Measurements from ENCODE around the gene NELL2.

DNA sequence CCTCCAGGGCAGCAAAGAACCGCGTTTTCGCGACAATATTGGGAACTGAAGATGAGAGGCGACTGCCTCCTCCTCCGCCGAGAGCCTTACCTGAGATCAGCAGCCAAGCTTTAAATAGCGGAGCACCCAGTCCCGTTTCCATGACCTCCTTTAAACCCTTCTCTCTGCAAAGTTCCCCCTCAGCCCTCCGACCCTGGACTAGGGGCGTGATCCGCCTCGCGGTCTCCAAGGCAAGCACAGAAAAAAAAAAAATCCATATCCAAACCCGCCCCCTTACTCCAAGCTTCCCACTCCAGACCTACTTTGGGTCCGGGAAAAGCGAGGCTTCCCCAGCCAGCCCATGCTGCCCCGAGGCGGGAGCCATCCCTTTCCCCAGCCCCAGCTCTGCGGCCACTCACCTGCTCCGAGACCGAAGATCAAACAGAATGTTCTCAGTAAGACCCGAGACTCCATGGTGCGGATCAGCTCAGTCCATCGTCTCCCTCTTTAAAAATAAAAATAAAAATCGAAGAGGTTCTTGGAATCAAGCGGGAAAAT, 630 bp downstream of the NELL2 start:
- TF ChIP-seq, protein P1, sequence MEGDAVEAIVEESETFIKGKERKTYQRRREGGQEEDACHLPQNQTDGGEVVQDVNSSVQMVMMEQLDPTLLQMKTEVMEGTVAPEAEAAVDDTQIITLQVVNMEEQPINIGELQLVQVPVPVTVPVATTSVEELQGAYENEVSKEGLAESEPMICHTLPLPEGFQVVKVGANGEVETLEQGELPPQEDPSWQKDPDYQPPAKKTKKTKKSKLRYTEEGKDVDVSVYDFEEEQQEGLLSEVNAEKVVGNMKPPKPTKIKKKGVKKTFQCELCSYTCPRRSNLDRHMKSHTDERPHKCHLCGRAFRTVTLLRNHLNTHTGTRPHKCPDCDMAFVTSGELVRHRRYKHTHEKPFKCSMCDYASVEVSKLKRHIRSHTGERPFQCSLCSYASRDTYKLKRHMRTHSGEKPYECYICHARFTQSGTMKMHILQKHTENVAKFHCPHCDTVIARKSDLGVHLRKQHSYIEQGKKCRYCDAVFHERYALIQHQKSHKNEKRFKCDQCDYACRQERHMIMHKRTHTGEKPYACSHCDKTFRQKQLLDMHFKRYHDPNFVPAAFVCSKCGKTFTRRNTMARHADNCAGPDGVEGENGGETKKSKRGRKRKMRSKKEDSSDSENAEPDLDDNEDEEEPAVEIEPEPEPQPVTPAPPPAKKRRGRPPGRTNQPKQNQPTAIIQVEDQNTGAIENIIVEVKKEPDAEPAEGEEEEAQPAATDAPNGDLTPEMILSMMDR (conservative IDR thresholded peaks at IDR 0.05 in 1 of 2, IDR thresholded peaks at IDR 0.05 in 1 of 2; ENCODE audit: extremely low read depth in 1 of 2, insufficient read depth in 1 of 2, low read depth in 1 of 2, low read length in 2 of 2), result no peak
- TF ChIP-seq EZH2 (IDR thresholded peaks at IDR 0.05; ENCODE audit: borderline replicate concordance, low read length), result peak; percentile 54
